Measurements from ENCODE around the gene EXOC6B.

EXOC6B gene

GRCh38 chr2:72367530-72368225, 458.2 kb downstream of the EXOC6B start:
- H3K4me1 ChIP-seq (ENCODE audit: insufficient read depth, low read length): no peaks in the 10 kb centered on the region
- H3K36me3 ChIP-seq (ENCODE audit: insufficient read depth, low read length): no peaks in the 10 kb centered on the region
- H3K9ac ChIP-seq (ENCODE audit: low read depth, low read length): no peak overlapping the region
- no peaks in the 10 kb centered on the region for H3K9me3 ChIP-seq (ENCODE audit: insufficient read depth, low read length, severe bottlenecking)
- no peak overlapping the region for H2AFZ ChIP-seq (ENCODE audit: low read depth, low read length)
- no peak overlapping the region for H3K4me3 ChIP-seq (ENCODE audit: low read depth in 1 of 2, low read length in 2 of 2)
- no peaks in the 10 kb centered on the region for H4K20me1 ChIP-seq (ENCODE audit: insufficient read depth, low read length)
- no peak overlapping the region for H3K4me2 ChIP-seq (ENCODE audit: insufficient read depth, low read length)
- ATAC-seq (ENCODE audit: insufficient read depth, low read depth) (no peak), DNase-seq (no peak)
- no peaks in the 10 kb centered on the region for H3K27me3 ChIP-seq (ENCODE audit: insufficient read depth, low read length, poor library complexity)
- TF ChIP-seq EZH2 (IDR thresholded peaks at IDR 0.05; ENCODE audit: borderline replicate concordance, low read depth, low read length, severe bottlenecking) (no peak), CTCF (IDR thresholded peaks at IDR 0.05; ENCODE audit: borderline replicate concordance, extremely low read depth, low read length, poor library complexity, severe bottlenecking) (no peak)
- no peak overlapping the region for H3K27ac ChIP-seq (ENCODE audit: low read length)
- H3K79me2 ChIP-seq (ENCODE audit: insufficient read depth, low read length): no peaks in the 10 kb centered on the region

GRCh38 chr2:72363406-72363805, 462.4 kb downstream of the EXOC6B start:
- no peak overlapping the region for H3K9ac ChIP-seq (ENCODE audit: low read depth, low read length)
- ATAC-seq (ENCODE audit: insufficient read depth, low read depth) (no peak), DNase-seq (no peak)
- H3K4me2 ChIP-seq (ENCODE audit: insufficient read depth, low read length): no peak overlapping the region
- no peaks in the 10 kb centered on the region for H3K4me1 ChIP-seq (ENCODE audit: insufficient read depth, low read length)
- no peak for TF ChIP-seq CTCF (IDR thresholded peaks at IDR 0.05; ENCODE audit: borderline replicate concordance, extremely low read depth, low read length, poor library complexity, severe bottlenecking)
- TF ChIP-seq EZH2 (IDR thresholded peaks at IDR 0.05; ENCODE audit: borderline replicate concordance, low read depth, low read length, severe bottlenecking): no peak
- no peaks in the 10 kb centered on the region for H3K9me3 ChIP-seq (ENCODE audit: insufficient read depth, low read length, severe bottlenecking)
- H3K36me3 ChIP-seq (ENCODE audit: insufficient read depth, low read length): no peaks in the 10 kb centered on the region
- H3K4me3 ChIP-seq (ENCODE audit: low read depth in 1 of 2, low read length in 2 of 2): no peak overlapping the region
- no peak overlapping the region for H2AFZ ChIP-seq (ENCODE audit: low read depth, low read length)
- no peaks in the 10 kb centered on the region for H4K20me1 ChIP-seq (ENCODE audit: insufficient read depth, low read length)
- no peaks in the 10 kb centered on the region for H3K79me2 ChIP-seq (ENCODE audit: insufficient read depth, low read length)
- no peaks in the 10 kb centered on the region for H3K27me3 ChIP-seq (ENCODE audit: insufficient read depth, low read length, poor library complexity)
- H3K27ac ChIP-seq (ENCODE audit: low read length): no peak overlapping the region

- H3K4me1 ChIP-seq (ENCODE audit: insufficient read depth, low read length): no peaks in the 10 kb centered on the region
- no peak overlapping the region for H3K4me3 ChIP-seq (ENCODE audit: low read depth in 1 of 2, low read length in 2 of 2)
- H3K79me2 ChIP-seq (ENCODE audit: insufficient read depth, low read length): no peaks in the 10 kb centered on the region
- H3K4me2 ChIP-seq (ENCODE audit: insufficient read depth, low read length): no peak overlapping the region
- no peak overlapping the region for H2AFZ ChIP-seq (ENCODE audit: low read depth, low read length)
- ATAC-seq (ENCODE audit: insufficient read depth, low read depth) (no peak), DNase-seq (no peak)
- H4K20me1 ChIP-seq (ENCODE audit: insufficient read depth, low read length): no peaks in the 10 kb centered on the region
- TF ChIP-seq CTCF (IDR thresholded peaks at IDR 0.05; ENCODE audit: borderline replicate concordance, extremely low read depth, low read length, poor library complexity, severe bottlenecking) (no peak), EZH2 (IDR thresholded peaks at IDR 0.05; ENCODE audit: borderline replicate concordance, low read depth, low read length, severe bottlenecking) (no peak)
- no peaks in the 10 kb centered on the region for H3K36me3 ChIP-seq (ENCODE audit: insufficient read depth, low read length)
- no peak overlapping the region for H3K9ac ChIP-seq (ENCODE audit: low read depth, low read length)
- H3K27me3 ChIP-seq (ENCODE audit: insufficient read depth, low read length, poor library complexity): no peaks in the 10 kb centered on the region
- H3K9me3 ChIP-seq (ENCODE audit: insufficient read depth, low read length, severe bottlenecking): no peaks in the 10 kb centered on the region
- no peak overlapping the region for H3K27ac ChIP-seq (ENCODE audit: low read length)
Observed at GRCh38 chr2:72362733-72363132, 463.1 kb downstream of the EXOC6B start.
